VCaP (cell line): ENCODE measurements around the gene PKD1.

Source experiments
- H3K27ac ChIP-seq: fragments of 450-650 bp; 2 replicates; pipeline ENCODE4 v1.5.1; 2017
- TF ChIP-seq, protein P1 (sequence below): fragments of 450-650 bp; conservative IDR thresholded peaks from 2 replicates; pipeline ENCODE4 v1.5.1; 2017; ENCODE audit warnings: mild to moderate bottlenecking, moderate library complexity

PKD1 gene

DNA sequence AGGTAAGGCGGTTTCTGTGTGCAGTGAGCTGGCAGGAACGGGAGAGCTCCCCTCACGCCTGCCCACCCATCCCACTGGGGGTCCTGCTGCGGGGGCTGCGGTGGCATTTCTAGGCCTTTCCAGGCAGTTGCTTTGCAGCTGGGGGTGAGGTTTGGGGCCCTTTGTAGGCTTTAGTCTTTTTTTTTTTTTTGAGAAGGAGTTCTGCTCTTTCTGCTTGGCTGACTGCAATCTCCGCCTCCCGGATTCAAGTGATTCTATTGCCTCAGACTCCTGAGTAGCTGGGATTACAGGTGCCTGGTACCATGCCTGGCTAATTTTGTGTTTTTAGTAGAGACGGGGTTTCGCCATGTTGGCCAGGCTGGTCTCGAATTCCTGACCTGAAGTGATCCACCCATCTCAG lies 76.8 kb downstream of the PKD1 start:
- H3K27ac ChIP-seq, result no peak overlapping the region
- TF ChIP-seq, protein P1, sequence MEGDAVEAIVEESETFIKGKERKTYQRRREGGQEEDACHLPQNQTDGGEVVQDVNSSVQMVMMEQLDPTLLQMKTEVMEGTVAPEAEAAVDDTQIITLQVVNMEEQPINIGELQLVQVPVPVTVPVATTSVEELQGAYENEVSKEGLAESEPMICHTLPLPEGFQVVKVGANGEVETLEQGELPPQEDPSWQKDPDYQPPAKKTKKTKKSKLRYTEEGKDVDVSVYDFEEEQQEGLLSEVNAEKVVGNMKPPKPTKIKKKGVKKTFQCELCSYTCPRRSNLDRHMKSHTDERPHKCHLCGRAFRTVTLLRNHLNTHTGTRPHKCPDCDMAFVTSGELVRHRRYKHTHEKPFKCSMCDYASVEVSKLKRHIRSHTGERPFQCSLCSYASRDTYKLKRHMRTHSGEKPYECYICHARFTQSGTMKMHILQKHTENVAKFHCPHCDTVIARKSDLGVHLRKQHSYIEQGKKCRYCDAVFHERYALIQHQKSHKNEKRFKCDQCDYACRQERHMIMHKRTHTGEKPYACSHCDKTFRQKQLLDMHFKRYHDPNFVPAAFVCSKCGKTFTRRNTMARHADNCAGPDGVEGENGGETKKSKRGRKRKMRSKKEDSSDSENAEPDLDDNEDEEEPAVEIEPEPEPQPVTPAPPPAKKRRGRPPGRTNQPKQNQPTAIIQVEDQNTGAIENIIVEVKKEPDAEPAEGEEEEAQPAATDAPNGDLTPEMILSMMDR, result no peak

DNA sequence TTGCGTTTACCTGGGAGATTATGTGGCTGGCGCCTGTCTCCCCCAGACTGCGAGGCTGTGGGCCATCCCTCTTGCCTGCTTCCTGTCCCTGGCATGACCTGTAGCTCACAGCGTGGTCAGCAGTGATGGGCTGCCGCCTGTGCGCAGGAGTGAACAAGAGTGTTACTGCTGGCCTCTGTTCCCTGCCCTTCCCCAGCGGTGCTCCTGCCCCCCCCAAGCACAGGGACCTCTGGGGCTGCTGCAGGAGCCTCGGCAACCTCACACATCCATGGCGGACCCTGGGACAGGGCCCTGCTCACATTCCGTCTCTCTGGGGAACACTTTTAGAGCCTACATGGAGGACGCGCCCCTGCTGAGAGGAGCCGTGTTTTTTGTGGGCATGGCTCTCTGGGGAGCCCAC lies 77.3 kb downstream of the PKD1 start:
- no peak overlapping the region for H3K27ac ChIP-seq
- TF ChIP-seq, protein P1, result no peak

DNA sequence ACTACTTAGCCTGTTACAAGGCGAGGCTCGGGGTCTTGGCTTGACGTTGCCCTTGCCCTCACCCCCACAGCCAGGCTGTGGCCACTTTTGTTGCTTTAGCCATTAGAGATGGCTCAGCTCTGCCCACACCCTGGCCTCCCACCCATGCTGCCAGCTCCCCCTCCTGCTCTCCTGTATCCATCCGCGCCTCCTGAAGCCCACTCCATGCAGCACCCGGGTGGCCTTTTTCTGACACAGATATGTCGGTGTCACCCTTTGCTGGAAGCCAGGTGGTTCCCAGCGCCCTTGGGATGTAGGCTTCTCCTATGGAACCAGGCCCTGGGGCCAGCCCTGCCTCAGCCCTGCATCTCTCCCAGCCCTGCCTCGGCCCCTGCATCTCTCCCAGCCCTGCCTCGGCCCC lies 78.3 kb downstream of the PKD1 start:
- no peak overlapping the region; the same call in 1 of the 2 replicates for H3K27ac ChIP-seq
- TF ChIP-seq, protein P1, result peak; percentile 24

DNA sequence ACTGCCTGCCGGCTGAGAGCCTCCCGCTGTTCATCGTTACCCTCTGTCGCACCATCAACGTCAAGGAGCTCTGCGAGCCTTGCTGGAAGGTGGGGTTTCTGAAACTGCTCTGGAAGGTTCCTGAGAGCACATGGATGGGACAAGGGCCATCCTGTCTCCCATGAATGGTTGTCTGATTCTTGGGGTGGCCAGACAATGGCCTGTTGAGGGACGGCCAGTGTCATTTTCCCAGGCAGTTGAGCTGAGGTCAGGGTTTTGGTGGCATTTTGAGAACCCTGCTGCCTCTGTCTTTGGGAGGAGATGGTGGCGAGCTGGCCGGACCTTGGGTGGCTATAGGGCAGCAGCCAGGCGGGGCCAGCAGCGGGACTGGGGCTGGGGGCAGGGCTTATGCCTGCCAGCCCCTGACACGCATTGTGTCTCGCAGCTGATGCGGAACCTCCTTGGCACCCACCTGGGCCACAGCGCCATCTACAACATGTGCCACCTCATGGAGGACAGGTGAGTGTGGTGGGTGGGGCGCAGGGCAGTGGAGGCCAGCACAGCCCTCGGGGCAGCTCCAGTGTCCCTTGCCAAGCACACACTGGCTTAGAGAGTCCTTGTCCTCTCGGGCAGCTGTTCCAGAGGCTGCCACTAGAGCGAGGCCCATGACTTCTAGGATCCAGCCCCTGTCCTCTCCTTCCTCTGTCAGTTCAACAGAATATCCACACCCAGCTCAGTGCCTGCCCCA lies 78.9 kb downstream of the PKD1 start:
- TF ChIP-seq, protein P1, result peak; percentile 64
- H3K27ac ChIP-seq, result peak overlapping the region; percentile 16; the same call in 1 of the 2 replicates

DNA sequence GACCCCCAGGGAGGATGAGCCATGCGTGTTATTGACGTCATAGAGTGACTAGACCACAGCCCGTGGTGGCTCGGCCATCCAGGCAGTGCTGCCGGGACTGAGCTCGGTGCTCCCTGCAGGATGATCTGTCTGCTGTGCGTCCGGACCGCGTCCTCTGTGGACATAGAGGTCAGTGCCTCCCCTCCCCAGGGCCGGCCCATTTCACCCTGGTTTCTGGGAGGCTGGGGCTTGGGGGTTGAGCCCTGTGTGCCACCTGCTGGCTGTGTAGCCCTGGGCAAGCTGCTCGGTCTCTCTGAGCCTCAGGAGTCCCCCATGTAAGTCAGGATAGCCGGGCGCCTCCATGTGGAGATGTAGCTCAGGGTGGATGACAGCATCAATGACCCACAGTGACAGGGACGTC lies 79.6 kb downstream of the PKD1 start:
- no peak overlapping the region; the same call in 1 of the 2 replicates for H3K27ac ChIP-seq
- TF ChIP-seq, protein P1, result no peak

DNA sequence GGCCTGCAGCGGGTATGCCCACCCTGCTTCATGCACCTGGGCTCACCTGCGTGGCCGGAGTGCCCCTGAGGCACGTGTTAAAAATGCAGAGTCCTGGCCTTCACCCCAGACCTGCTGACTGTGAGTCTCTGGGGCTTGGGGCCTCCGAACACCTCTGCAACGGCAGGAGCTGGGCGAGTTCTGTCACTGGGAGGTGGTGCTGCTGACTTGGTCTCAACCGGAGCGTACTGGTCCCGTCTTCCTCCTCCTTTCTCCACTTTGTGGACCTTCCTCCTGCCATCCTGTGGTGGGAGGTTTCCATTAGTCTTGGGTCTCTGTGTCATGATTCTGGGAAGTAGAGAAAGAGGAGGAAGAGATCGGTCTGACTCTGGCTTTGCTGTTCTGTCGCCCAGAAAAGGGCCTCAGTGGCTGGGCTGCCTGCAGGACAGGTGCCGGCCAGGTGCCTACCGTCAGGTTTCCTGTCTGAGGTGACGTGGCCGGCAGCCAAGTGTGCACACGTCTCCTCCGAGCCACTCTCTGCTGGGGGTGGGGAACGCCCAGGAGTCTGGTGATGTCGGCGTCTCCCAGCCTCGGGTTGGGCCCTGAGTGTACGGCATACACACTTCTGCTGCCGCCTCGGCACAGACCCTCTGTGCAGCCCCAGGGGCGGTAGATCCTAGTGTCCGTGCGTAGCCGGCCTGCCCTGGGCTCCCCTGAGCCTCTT lies 81.0 kb downstream of the PKD1 start:
- peak overlapping the region; percentile 78 for H3K27ac ChIP-seq
- TF ChIP-seq, protein P1, result no peak

DNA sequence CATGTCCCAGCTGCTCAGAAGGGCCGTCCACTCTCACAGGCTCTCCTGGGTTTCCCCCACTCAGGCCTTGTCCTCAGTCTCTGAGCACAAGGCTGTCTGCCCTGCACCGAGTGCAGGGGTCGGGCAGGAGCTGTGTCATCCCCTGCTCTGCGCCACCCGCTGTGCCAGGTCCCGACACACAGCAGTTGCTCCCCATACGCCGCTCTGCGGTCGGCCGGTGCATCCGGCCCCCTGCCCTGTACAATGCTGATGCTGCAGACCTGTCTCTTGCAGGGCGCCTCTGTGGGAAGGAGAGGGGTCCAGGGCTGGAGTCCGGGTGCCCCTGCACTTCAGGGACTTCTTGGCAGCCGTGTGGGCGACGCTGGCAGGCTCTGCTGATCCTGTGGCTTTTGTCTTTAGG lies 81.8 kb downstream of the PKD1 start:
- peak overlapping the region; percentile 78 for H3K27ac ChIP-seq
- TF ChIP-seq, protein P1, result no peak
